NCI-H1436 treated with DMSO at 0.1 percent for 48 hours (cell line): ENCODE measurements around the gene TPT1.
A peak's percentile ranks its signal among the peaks of the same experiment; 100 is the strongest.
"Not testable (repeated sequence)": the region's sequence is repeated elsewhere in the genome, so short reads cannot be mapped to it uniquely, and the experiment has no call there.

ENCODE experiments used
- DNase-seq: peaks from one replicate; lab custom pipeline; 2025; lab: John Stamatoyannopoulos, UW

Gene TPT1

GRCh38 chr13:45341034-45341798, at the start of gene TPT1:
TSS of gene TPT1 (minus strand) at chr13:45341183. CDS start at chr13:45341069, 114 bp downstream.
- DNase-seq, result peak; percentile 56

GRCh38 chr13:45390348-45390747, 49.4 kb upstream of the TPT1 start:
- not testable (repeated sequence) for DNase-seq

GRCh38 chr13:45388664-45389063, 47.7 kb upstream of the TPT1 start:
- DNase-seq, result no peak

GRCh38 chr13:45386892-45387575, 46.1 kb upstream of the TPT1 start:
- DNase-seq, result not testable (repeated sequence)

- no peak for DNase-seq
Measured at GRCh38 chr13:45385907-45386553, 45.0 kb upstream of the TPT1 start.

GRCh38 chr13:45385320-45385719, 44.3 kb upstream of the TPT1 start:
- no peak for DNase-seq

- DNase-seq, result no peak
Measured at GRCh38 chr13:45384474-45385174, 43.6 kb upstream of the TPT1 start.

GRCh38 chr13:45382739-45383138, 41.8 kb upstream of the TPT1 start:
- DNase-seq, result not testable (repeated sequence)

- no peak for DNase-seq
Measured at GRCh38 chr13:45381196-45381595, 40.2 kb upstream of the TPT1 start.

GRCh38 chr13:45380708-45381107, 39.7 kb upstream of the TPT1 start:
- DNase-seq, result not testable (repeated sequence)

- not testable (repeated sequence) for DNase-seq
Measured at GRCh38 chr13:45379516-45379915, 38.5 kb upstream of the TPT1 start.

- not testable (repeated sequence) for DNase-seq
Measured at GRCh38 chr13:45378786-45379185, 37.8 kb upstream of the TPT1 start.

- DNase-seq, result not testable (repeated sequence)
Measured at GRCh38 chr13:45377314-45377713, 36.3 kb upstream of the TPT1 start.

- not testable (repeated sequence) for DNase-seq
Measured at GRCh38 chr13:45376651-45377050, 35.7 kb upstream of the TPT1 start.

- DNase-seq, result no peak
Measured at GRCh38 chr13:45374917-45375316, 33.9 kb upstream of the TPT1 start.

GRCh38 chr13:45373162-45373547, 32.2 kb upstream of the TPT1 start:
- no peak for DNase-seq

GRCh38 chr13:45372189-45373161, 31.5 kb upstream of the TPT1 start:
- no peak for DNase-seq

GRCh38 chr13:45370922-45371406, 30.0 kb upstream of the TPT1 start:
- no peak for DNase-seq

GRCh38 chr13:45369116-45369515, 28.1 kb upstream of the TPT1 start:
- DNase-seq, result no peak

- no peak for DNase-seq
Measured at GRCh38 chr13:45368571-45368970, 27.6 kb upstream of the TPT1 start.

GRCh38 chr13:45368005-45368404, 27.0 kb upstream of the TPT1 start:
- DNase-seq, result no peak
